ENCODE data around the gene SCN1A. TPM values are rescaled to one million over a fixed set of nuclear protein-coding genes. Genes with fewer than 3 reads are reported as not detected.
"Not testable (repeated sequence)": the region's sequence is repeated elsewhere in the genome, so short reads cannot be mapped to it uniquely, and the experiment has no call there.

The SCN1A gene
- polyA plus RNA-seq, 3 donors = 0.17 to 0.39 (median 0.24) TPM

GRCh38 chr2:166025313-166025712 is 102.5 kb downstream of the SCN1A start:
- DNase-seq (ENCODE audit: extremely low read depth in 1 of 11, low read depth in 9 of 11, low spot score in 4 of 11) = no peak

- no peak for DNase-seq (ENCODE audit: extremely low read depth in 1 of 11, low read depth in 9 of 11, low spot score in 4 of 11)
Measured at GRCh38 chr2:166017208-166017607, 110.6 kb downstream of the SCN1A start.

GRCh38 chr2:166013878-166014277 is 113.9 kb downstream of the SCN1A start:
- DNase-seq (ENCODE audit: extremely low read depth in 1 of 11, low read depth in 9 of 11, low spot score in 4 of 11) = no peak

- no peak for DNase-seq (ENCODE audit: extremely low read depth in 1 of 11, low read depth in 9 of 11, low spot score in 4 of 11)
Measured at GRCh38 chr2:166011660-166012059, 116.2 kb downstream of the SCN1A start.

- DNase-seq (ENCODE audit: extremely low read depth in 1 of 11, low read depth in 9 of 11, low spot score in 4 of 11) = no peak
Measured at GRCh38 chr2:166000401-166000800, 127.4 kb downstream of the SCN1A start.

- DNase-seq (ENCODE audit: extremely low read depth in 1 of 11, low read depth in 9 of 11, low spot score in 4 of 11) = no peak
Measured at GRCh38 chr2:165990846-165991245, 137.0 kb downstream of the SCN1A start.

GRCh38 chr2:165989851-165990250 is 138.0 kb downstream of the SCN1A start:
- DNase-seq (ENCODE audit: extremely low read depth in 1 of 11, low read depth in 9 of 11, low spot score in 4 of 11) = no peak

GRCh38 chr2:165985120-165985519 is 142.7 kb downstream of the SCN1A start:
- no peak for DNase-seq (ENCODE audit: extremely low read depth in 1 of 11, low read depth in 9 of 11, low spot score in 4 of 11)

- not testable (repeated sequence) for DNase-seq (ENCODE audit: extremely low read depth in 1 of 11, low read depth in 9 of 11, low spot score in 4 of 11)
Measured at GRCh38 chr2:165972161-165972560, 155.7 kb downstream of the SCN1A start.

- DNase-seq (ENCODE audit: extremely low read depth in 1 of 11, low read depth in 9 of 11, low spot score in 4 of 11) = no peak
Measured at GRCh38 chr2:165970663-165971062, 157.2 kb downstream of the SCN1A start.

- no peak for DNase-seq (ENCODE audit: extremely low read depth in 1 of 11, low read depth in 9 of 11, low spot score in 4 of 11)
Measured at GRCh38 chr2:165969227-165969626, 158.6 kb downstream of the SCN1A start.

- DNase-seq (ENCODE audit: extremely low read depth in 1 of 11, low read depth in 9 of 11, low spot score in 4 of 11) = no peak
Measured at GRCh38 chr2:165967746-165968145, 160.1 kb downstream of the SCN1A start.

GRCh38 chr2:165961818-165962217 is 166.0 kb downstream of the SCN1A start:
- DNase-seq (ENCODE audit: extremely low read depth in 1 of 11, low read depth in 9 of 11, low spot score in 4 of 11) = no peak

- DNase-seq (ENCODE audit: extremely low read depth in 1 of 11, low read depth in 9 of 11, low spot score in 4 of 11) = no peak
Measured at GRCh38 chr2:165959371-165959770, 168.4 kb downstream of the SCN1A start.

GRCh38 chr2:165958313-165958960 is 169.4 kb downstream of the SCN1A start:
- DNase-seq (ENCODE audit: extremely low read depth in 1 of 11, low read depth in 9 of 11, low spot score in 4 of 11) = no peak

GRCh38 chr2:165957030-165957675 is 170.7 kb downstream of the SCN1A start:
- no peak for DNase-seq (ENCODE audit: extremely low read depth in 1 of 11, low read depth in 9 of 11, low spot score in 4 of 11)

- DNase-seq (ENCODE audit: extremely low read depth in 1 of 11, low read depth in 9 of 11, low spot score in 4 of 11) = peak; percentile 85 to 94 (median 91)
Measured at GRCh38 chr2:165953655-165954606, 173.9 kb downstream of the SCN1A start, which contains the start of gene TTC21B. TSS of gene TTC21B (minus strand) at chr2:165953776. CDS start at chr2:165953705, 71 bp downstream.

GRCh38 chr2:165953306-165953654 is 174.5 kb downstream of the SCN1A start:
- DNase-seq (ENCODE audit: extremely low read depth in 1 of 11, low read depth in 9 of 11, low spot score in 4 of 11) = peak in 2 of 11 donors; percentile 15 to 33

- no peak for DNase-seq (ENCODE audit: extremely low read depth in 1 of 11, low read depth in 9 of 11, low spot score in 4 of 11)
Measured at GRCh38 chr2:165952741-165953211, 175.0 kb downstream of the SCN1A start.

- DNase-seq (ENCODE audit: extremely low read depth in 1 of 11, low read depth in 9 of 11, low spot score in 4 of 11) = no peak
Measured at GRCh38 chr2:165952085-165952484, 175.7 kb downstream of the SCN1A start.

Measured in renal cortex interstitium (tissue), 11 donors.